Liver (tissue), 9 donors: Measurements from ENCODE around the gene UBASH3B. TPM values are rescaled to one million over a fixed set of nuclear protein-coding genes. Genes with fewer than 3 reads are reported as not detected.

Experiments
- DNase-seq: peaks from one replicate; pipeline ENCODE4 v3.0.0-alpha.2; 2017; ENCODE audit warnings: low spot score
- H3K27ac ChIP-seq, 2 donors: one replicate each; pipeline ENCODE4 v1.7.0; 2013; ENCODE audit warnings: inconsistent platforms in 2 of 2, low read length in 2 of 2, control low read depth in 1 of 2, low read depth in 1 of 2, mild to moderate bottlenecking in 1 of 2
- H3K27me3 ChIP-seq, 4 donors: one replicate each; pipeline versions ENCODE4 v1.6.1 to v1.7.0; 2013; ENCODE audit warnings: low read length in 3 of 4, inconsistent platforms in 1 of 4, mild to moderate bottlenecking in 1 of 4, moderate library complexity in 1 of 4; ENCODE audit not compliant: control insufficient read depth in 4 of 4, insufficient read depth in 4 of 4
- H3K36me3 ChIP-seq, 4 donors: one replicate each; pipeline versions ENCODE4 v1.6.1 to v1.7.0; 2013; ENCODE audit warnings: low read length in 3 of 4, mild to moderate bottlenecking in 3 of 4, low read depth in 1 of 4, moderate library complexity in 1 of 4; ENCODE audit not compliant: control insufficient read depth in 4 of 4, insufficient read depth in 3 of 4
- H3K4me1 ChIP-seq, 4 donors: one replicate each; pipeline versions ENCODE4 v1.6.1 to v1.7.0; 2013; ENCODE audit warnings: low read length in 3 of 4, mild to moderate bottlenecking in 3 of 4, moderate library complexity in 1 of 4; ENCODE audit not compliant: control insufficient read depth in 4 of 4, insufficient read depth in 4 of 4
- H3K4me3 ChIP-seq, 3 donors: one replicate each; pipeline versions ENCODE4 v1.6.1 to v1.7.0; 2013; ENCODE audit warnings: low read length in 3 of 3, control low read depth in 1 of 3, low read depth in 1 of 3, mild to moderate bottlenecking in 1 of 3
- H3K9ac ChIP-seq, 2 donors: one replicate each; pipeline ENCODE4 v1.7.0; 2013; ENCODE audit warnings: low read length in 2 of 2, mild to moderate bottlenecking in 2 of 2, moderate library complexity in 2 of 2, control low read depth in 1 of 2, low read depth in 1 of 2
- H3K9me3 ChIP-seq, 4 donors: one replicate each; pipeline versions ENCODE4 v1.6.1 to v1.7.0; 2013; ENCODE audit warnings: low read length in 3 of 4; ENCODE audit not compliant: control insufficient read depth in 4 of 4
- ATF3 ChIP-seq: IDR thresholded peaks from 2 replicates; pipeline ENCODE4 v1.6.1; 2016; ENCODE audit warnings: antibody characterized with exemption
- CTCF ChIP-seq: fragments of 150-350 bp; IDR thresholded peaks from 2 replicates; pipeline ENCODE4 v1.5.1; 2017; ENCODE audit warnings: improper control_type of control experiment, low read depth, low read length; ENCODE audit not compliant: missing input control
- EGR1 ChIP-seq, 2 donors: IDR thresholded peaks; 2 replicates each; pipeline ENCODE4 v1.6.1; 2016 to 2018; ENCODE audit warnings: antibody characterized with exemption in 2 of 2, low read depth in 2 of 2
- FOXA1 ChIP-seq: IDR thresholded peaks from 2 replicates; pipeline ENCODE4 v1.6.1; 2016; ENCODE audit warnings: antibody characterized with exemption
- FOXA2 ChIP-seq: IDR thresholded peaks from 2 replicates; pipeline ENCODE4 v1.6.1; 2016; ENCODE audit warnings: antibody characterized with exemption
- GABPA ChIP-seq, 2 donors: IDR thresholded peaks in 1 of 2; conservative IDR thresholded peaks in 1 of 2; 2 replicates each; pipeline ENCODE4 v1.6.1; 2016; ENCODE audit warnings: antibody characterized with exemption in 2 of 2, mild to moderate bottlenecking in 1 of 2, moderate library complexity in 1 of 2
- HNF4A ChIP-seq, 2 donors: conservative IDR thresholded peaks; 2 replicates each; pipeline ENCODE4 v1.6.1; 2016; ENCODE audit warnings: antibody characterized with exemption in 2 of 2, mild to moderate bottlenecking in 2 of 2
- HNF4G ChIP-seq: IDR thresholded peaks from 2 replicates; pipeline ENCODE4 v1.6.1; 2016; ENCODE audit warnings: antibody characterized with exemption
- JUND ChIP-seq, 2 donors: IDR thresholded peaks; 2 replicates each; pipeline ENCODE4 v1.6.1; 2016; ENCODE audit warnings: antibody characterized with exemption in 2 of 2
- MAX ChIP-seq: IDR thresholded peaks from 2 replicates; pipeline ENCODE4 v1.6.1; 2016; ENCODE audit warnings: antibody characterized with exemption
- NR2F2 ChIP-seq: IDR thresholded peaks from 2 replicates; pipeline ENCODE4 v1.6.1; 2016; ENCODE audit warnings: antibody characterized with exemption
- RAD21 ChIP-seq, 2 donors: IDR thresholded peaks; 2 replicates each; pipeline ENCODE4 v1.6.1; 2016; ENCODE audit warnings: antibody characterized with exemption in 2 of 2, mild to moderate bottlenecking in 2 of 2
- REST ChIP-seq: IDR thresholded peaks from 2 replicates; pipeline ENCODE4 v1.6.1; 2016; ENCODE audit warnings: antibody characterized with exemption, mild to moderate bottlenecking
- RXRA ChIP-seq, 2 donors: IDR thresholded peaks; 2 replicates each; pipeline ENCODE4 v1.6.1; 2017 to 2018; ENCODE audit warnings: antibody characterized with exemption in 2 of 2, mild to moderate bottlenecking in 1 of 2
- SP1 ChIP-seq: IDR thresholded peaks from 2 replicates; pipeline ENCODE4 v1.6.1; 2018; ENCODE audit warnings: antibody characterized with exemption, mild to moderate bottlenecking
- TAF1 ChIP-seq: conservative IDR thresholded peaks from 2 replicates; pipeline ENCODE4 v1.6.1; 2016; ENCODE audit warnings: antibody characterized with exemption, mild to moderate bottlenecking
- YY1 ChIP-seq: IDR thresholded peaks from 2 replicates; pipeline ENCODE4 v1.6.1; 2016; ENCODE audit warnings: antibody characterized with exemption, mild to moderate bottlenecking
- ZBTB33 ChIP-seq: IDR thresholded peaks from 2 replicates; pipeline ENCODE4 v1.6.1; 2016; ENCODE audit warnings: antibody characterized with exemption
- WGBS: extraction: QIAGEN DNeasy Blood & Tissue Kit; methylation state at CpG from one replicate; pipeline ENCODE4 v1.1.7; 2013; 5-methylcytosine and 5-hydroxymethylcytosine counted together
- polyA plus RNA-seq, 2 donors: library from polyadenylated mRNA; stranded (reverse) in 1 of 2; unstranded in 1 of 2; fragments of 200-250 nt in 1 of 2; fragments of >200 nt in 1 of 2; fragmentation: Nextera tagmentation in 1 of 2; extraction: Ambion mirVana in 1 of 2; gene quantifications; one replicate each; pipeline versions ENCODE4 v1.2.1 to v1.2.3, GENCODE V29; 2013 to 2015
- total RNA-seq, 2 donors: library from RNA; depleted of rRNA; stranded (reverse); fragments of >200 nt; gene quantifications; one replicate each; pipeline ENCODE4 v1.2.3, GENCODE V29; 2014
- donor health status: healthy.
- donor health status: healthy.
- donor health status: healthy.
- donor health status: healthy.
- donor health status: healthy.

Gene UBASH3B
- total and polyA plus RNA-seq, 4 donors = 0.48 to 5.5 (median 2.5) TPM

GRCh38 chr11:122821169-122821568 lies 165.6 kb downstream of the UBASH3B start:
- Histone ChIP-seq H3K27ac (no peak overlapping the region), H3K9ac (no peak overlapping the region), H3K36me3 (no peaks in the 10 kb centered on the region), H3K4me3 (no peak overlapping the region), H3K27me3 (no peaks in the 10 kb centered on the region), H3K4me1 (no peaks in the 10 kb centered on the region), H3K9me3 (no peaks in the 10 kb centered on the region)
- no peak for TF ChIP-seq FOXA2
- DNase-seq = no peak

GRCh38 chr11:122822241-122822640 lies 166.7 kb downstream of the UBASH3B start:
- Histone ChIP-seq H3K9ac (no peak overlapping the region), H3K4me1 (no peaks in the 10 kb centered on the region), H3K4me3 (no peak overlapping the region), H3K36me3 (no peaks in the 10 kb centered on the region), H3K9me3 (no peaks in the 10 kb centered on the region), H3K27me3 (no peaks in the 10 kb centered on the region), H3K27ac (no peak overlapping the region)
- WGBS = 95% methylated on average over 1 of the region's 1 CpG
- no peak for DNase-seq
- no peak for TF ChIP-seq CTCF
- no peak for TF ChIP-seq EGR1 (IDR thresholded peaks at IDR 0.05; ENCODE audit: low read depth in 2 of 2)
- TF ChIP-seq SP1 = no peak
- TF ChIP-seq RXRA (IDR thresholded peaks at IDR 0.05) = no peak
- TF ChIP-seq YY1 = no peak
- no peak for TF ChIP-seq HNF4A (conservative IDR thresholded peaks at IDR 0.05)
- no peak for TF ChIP-seq RAD21 (IDR thresholded peaks at IDR 0.05)
- no peak for TF ChIP-seq HNF4G
- no peak for TF ChIP-seq JUND (IDR thresholded peaks at IDR 0.05)
- TF ChIP-seq REST = no peak
- TF ChIP-seq NR2F2 = no peak
- no peak for TF ChIP-seq ATF3
- TF ChIP-seq FOXA2 = no peak
- TF ChIP-seq MAX = no peak
- TF ChIP-seq TAF1 = no peak
- no peak for TF ChIP-seq FOXA1
- no peak for TF ChIP-seq ZBTB33
- no peak for TF ChIP-seq GABPA (IDR thresholded peaks at IDR 0.05 in 1 of 2, conservative IDR thresholded peaks at IDR 0.05 in 1 of 2)
